HG03064 (cell line): Measurements from ENCODE around the gene CDS2.

Source experiments
- ATAC-seq: cut with Tn5 transposase; IDR thresholded peaks from one replicate; pipeline ENCODE4 v1.9.1; 2021; ENCODE audit warnings: low read depth; ENCODE audit not compliant: unreplicated experiment

Gene CDS2

GRCh38 chr20:5203380-5203779 lies 76.6 kb downstream of the CDS2 start:
- no peak for ATAC-seq

DNA sequence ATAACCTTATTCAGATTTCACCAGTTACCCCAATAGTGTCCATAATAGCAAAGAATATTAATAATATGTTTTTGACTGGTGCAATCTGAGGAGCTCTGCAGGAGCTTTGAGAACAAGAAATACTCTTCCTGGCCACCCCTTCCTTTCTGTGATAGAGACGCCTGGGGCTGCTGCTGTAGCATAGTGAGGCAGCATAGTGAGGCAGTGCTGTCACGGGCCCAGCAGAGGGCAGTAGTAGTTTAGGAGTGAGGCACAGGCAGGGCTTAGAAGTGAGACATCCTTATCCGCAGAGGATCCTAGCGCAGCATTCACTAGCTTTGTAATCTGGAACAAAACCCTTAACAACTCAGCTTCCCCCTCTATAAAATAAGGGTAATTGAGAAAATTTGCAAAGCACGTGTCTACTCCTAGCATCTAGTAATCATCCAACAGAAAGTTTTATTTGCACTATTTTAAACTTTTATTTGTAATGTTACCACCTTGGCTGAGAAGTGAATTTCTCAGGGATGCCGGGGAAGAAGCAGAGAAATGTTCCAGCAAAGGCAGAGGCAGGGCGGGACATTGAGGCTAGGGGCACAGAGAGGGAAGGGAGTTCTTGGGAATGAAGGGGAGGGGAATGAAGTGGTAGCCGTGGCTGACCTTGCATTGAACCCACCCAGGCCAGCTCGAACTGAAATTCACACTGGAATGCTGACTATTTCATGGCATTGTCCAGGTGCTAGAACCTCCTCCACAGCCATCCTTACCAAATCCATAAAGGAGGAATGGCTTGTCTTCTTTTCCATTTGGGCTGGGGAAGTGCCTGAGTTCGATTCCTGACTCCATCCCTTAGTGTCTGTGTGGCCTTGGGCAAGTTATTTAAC lies 78.8 kb downstream of the CDS2 start:
- ATAC-seq = no peak

GRCh38 chr20:5207138-5207537 lies 80.3 kb downstream of the CDS2 start:
- ATAC-seq = no peak

DNA sequence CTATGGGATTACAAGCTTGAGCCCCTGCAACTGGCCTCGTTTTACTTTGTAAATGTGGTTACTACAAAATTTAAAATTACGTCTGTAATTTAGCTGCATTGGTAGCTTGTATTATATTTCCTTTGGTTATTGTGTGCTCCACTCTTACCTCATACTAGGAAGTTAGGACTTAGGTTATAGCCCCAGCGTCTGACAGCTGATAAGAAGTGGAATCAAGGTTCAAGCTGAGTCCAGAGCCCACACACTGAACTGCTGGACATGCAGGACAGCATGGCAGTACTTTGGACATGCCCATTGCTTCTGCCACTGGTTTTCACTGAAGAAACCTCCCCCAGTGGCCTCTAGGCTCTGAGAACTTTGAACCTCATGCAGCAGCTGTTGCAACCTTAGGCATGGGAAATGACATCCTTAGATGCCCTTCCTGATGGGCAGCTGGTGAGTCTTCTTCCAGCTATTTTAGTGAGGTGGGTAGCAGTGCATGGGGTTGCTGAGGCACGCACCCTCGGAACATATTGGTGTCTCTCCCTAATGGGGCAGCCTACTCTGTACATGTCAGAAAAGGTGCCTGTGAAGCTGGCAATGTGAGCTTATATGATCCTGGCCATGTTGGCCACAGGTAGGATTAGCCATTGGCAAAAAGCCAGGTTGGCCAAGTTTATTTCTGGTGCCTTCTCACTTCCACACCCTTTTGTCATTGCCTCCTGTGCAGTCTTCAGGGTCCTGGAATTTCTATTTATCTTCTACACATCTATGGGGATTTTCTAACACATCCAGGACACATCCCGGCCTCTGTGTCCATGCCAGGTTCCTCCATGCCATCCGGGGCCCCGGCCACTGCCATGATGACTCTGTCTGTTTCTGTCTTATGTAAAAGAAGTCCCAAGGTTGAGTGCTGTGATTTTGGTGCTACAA lies 85.3 kb downstream of the CDS2 start:
- ATAC-seq = no peak

- no peak for ATAC-seq
Observed at GRCh38 chr20:5212907-5213487, 86.2 kb downstream of the CDS2 start.

DNA sequence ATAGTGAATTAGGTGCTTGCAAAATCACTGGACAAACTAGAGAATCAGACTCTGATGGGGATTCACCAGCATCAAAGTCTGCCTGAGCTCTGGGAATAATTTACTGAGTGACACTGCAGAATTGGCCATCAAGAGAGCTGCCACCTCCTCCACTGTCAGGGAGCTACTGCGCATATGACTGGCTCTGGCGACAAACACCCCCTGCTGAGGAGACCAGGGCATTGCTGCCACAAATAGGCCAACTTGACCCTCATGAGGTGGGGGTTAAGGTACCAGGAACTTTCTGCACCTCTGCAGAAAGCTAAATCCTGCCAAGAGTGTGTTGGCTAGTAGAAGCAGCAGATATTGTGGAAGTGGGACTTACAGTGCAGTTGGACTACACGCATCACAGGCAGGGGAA lies 88.0 kb downstream of the CDS2 start:
- ATAC-seq = no peak

DNA sequence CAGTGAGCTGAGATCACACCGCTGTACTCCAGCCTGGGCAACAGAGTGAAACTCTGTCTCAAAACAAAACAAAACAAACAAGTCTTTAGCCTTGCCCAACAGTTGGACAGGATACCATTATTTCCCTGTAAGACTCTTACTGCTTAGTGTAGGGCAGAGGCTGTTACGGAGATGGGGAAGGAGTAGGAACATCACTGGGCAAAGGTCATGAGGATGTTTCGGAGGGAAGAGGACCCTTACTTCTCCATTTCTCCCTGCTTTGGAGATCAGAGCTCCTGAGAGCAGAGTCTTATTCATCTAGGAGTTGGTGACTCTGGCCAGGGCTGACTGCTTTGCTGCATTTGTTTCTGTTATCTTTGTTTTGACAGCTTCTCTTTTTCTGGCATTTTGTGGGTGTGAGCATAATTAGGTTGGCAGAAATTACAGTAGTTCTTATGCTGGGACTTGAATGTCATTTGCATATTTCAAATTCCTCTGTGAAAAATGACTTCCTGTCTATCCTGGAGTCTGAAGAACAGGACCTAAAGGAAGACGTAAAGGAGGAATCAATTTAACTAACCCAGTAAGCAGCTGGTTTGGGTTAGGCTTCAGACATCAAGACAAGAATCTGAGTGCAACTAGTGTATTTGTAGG lies 89.0 kb downstream of the CDS2 start:
- ATAC-seq = no peak

DNA sequence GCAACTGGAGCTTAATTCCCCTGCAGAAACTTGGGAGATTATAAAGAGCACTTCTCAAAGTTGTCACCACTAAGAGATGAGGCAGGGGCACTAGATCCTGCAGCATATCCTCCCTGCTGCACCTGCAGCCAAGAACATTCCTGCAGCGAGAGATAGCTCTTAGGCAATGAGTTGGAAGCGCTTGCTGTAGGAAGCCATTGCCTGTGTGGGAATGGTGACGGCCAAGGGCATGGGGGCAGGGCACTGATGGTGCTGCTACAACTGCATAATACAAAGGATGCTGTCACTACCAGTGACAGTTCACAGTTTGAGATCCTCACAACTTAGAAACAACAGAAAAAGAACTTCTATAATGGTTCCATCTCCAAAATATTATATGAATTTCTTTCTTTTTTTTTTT lies 89.9 kb downstream of the CDS2 start:
- ATAC-seq = no peak

- ATAC-seq = no peak
Observed at GRCh38 chr20:5217616-5218015, 90.8 kb downstream of the CDS2 start.

GRCh38 chr20:5220321-5221060 lies 93.7 kb downstream of the CDS2 start:
- no peak for ATAC-seq

DNA sequence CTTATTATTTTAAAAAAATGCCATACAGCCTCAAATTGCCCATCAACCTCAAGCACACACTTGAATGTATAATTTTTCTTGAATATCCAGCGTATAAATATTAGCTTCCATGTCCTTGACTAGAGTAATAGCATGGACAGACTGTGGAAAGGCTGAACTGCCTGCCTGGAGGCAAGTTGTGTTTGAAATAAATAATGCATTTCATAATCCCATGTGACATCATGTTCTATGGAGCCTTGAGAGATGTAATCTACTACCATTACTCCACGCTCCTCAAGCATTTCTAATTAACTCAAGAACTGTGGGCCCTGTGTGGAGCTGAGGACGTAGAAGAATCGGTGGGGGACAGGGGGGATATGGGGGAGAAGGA lies 94.2 kb downstream of the CDS2 start:
- ATAC-seq = no peak

DNA sequence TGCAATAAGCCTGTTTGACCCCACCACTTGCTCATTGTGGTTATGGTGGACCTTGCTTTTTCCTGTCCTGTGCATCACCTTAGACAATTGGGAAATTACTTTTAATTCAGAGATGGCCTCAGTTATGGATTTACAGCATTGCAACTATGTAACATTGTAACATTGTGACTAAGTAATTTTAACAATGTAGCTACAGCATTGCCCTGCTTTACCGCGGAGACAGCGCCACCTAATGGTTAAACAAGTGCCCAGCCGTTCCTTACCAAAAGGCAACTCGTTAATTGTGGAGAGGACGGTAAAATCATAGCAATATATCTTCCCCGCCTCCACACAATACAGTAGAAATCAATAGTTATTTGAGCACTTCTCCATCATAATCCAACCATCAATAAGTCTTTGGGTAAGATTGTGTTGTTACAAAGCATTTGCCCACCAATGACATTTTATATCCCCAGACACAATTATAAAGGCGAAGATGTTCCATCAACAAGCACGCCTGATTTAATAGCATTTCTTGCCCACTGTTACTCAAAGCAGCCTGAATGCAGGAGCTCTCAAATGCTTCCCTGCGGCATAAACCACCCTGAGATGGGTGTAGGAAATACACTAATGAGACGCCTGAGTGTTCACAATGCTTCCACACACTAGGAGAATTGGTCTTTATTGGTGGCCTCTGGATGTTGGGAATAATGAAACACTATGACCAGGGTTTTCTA lies 96.3 kb downstream of the CDS2 start:
- no peak for ATAC-seq

DNA sequence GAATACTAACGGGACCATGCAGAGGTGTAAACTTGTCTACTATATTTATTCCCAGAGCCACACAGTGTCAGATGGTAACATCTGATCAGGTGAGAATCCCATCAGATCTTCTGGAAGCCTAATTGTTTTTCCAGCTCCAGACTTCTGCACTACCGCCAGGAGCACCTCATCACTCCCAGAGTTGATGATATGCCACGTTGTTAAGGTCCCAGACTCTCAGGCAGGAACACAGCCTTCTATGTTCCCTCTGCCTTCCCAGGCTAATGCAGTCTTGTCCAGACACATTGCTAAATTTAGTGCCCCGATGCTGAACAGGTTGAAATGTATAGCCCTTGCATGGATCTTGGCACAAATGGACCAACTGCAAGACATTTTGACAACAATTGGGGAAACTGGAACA lies 103.7 kb downstream of the CDS2 start:
- ATAC-seq = no peak

DNA sequence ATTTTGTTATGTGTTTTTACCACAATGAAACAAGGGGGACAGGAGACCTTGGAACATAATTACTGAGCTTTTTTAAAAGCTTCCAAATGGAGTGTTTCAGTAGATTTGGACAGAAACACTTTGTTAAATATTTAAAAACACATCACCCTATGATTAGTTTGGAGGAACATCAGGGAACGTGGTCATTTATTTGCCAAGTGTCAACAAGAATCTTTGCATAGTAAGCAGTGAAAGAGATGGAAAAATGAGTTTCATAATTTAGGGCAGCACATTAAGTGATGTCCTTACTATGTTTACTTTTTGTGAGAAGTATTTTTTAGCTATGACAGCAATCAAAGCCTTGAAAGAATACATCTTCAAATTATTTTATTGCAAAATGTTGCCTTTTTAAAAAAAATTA lies 107.3 kb downstream of the CDS2 start:
- no peak for ATAC-seq

- ATAC-seq = no peak
Observed at GRCh38 chr20:5234978-5235377, 108.2 kb downstream of the CDS2 start.
